Measurements from ENCODE around the gene IMMP2L.

Gene IMMP2L

DNA sequence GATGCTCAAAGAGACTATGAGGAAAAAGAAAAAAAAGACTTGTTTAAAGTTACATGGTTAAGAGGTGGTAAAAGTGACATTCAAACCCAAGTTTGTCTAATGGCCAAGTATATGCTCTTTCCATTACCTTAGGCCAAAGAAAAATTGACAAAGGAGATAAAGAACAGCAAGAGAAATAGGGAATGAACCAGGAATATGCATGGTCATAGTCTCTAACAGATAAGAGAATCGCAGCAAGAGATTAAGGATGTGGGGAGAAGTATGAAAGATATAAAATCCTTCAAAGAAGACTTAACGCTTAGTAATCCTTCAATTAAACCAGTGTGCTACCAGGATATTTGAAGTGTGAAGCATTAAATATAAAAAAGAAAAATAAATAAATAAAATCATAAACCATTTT is 494.6 kb downstream of the IMMP2L start:
- Histone ChIP-seq H3K9me3 (ENCODE audit: control insufficient read depth in 1 of 2, low read length in 2 of 2) (no peaks in the 10 kb centered on the region), H3K27me3 (ENCODE audit: low read depth, low read length) (no peaks in the 10 kb centered on the region), H3K4me1 (ENCODE audit: control insufficient read depth in 1 of 2, insufficient read depth in 2 of 2, low read length in 2 of 2) (no peaks in the 10 kb centered on the region), H3K36me3 (ENCODE audit: control insufficient read depth in 1 of 2, insufficient read depth in 2 of 2, low read length in 2 of 2) (no peaks in the 10 kb centered on the region), H3K4me3 (ENCODE audit: low read depth in 1 of 2, low read length in 2 of 2) (no peak overlapping the region), H3K27ac (ENCODE audit: low read length) (no peak overlapping the region)

DNA sequence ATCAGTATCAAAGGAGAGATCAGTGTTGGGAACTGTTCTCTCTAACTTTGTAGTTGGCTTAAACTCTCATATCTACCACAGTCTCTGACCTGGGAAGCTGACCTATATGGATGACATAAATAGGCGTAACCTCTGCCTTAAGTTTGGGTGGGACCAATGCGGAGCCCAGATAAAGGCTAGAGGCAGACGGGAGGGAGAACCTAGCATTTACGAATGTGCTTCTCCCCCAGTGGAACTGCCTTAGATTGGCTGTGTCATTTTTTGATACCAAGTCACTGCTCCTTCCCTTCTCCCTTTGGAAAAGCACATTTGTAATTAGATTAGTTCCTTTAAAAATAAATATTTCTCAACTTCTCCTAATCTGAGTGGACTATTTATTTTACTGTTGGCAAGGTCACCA is 495.0 kb downstream of the IMMP2L start:
- Histone ChIP-seq H3K9me3 (ENCODE audit: control insufficient read depth in 1 of 2, low read length in 2 of 2) (no peaks in the 10 kb centered on the region), H3K36me3 (ENCODE audit: control insufficient read depth in 1 of 2, insufficient read depth in 2 of 2, low read length in 2 of 2) (no peaks in the 10 kb centered on the region), H3K27me3 (ENCODE audit: low read depth, low read length) (no peaks in the 10 kb centered on the region), H3K27ac (ENCODE audit: low read length) (no peak overlapping the region), H3K4me3 (ENCODE audit: low read depth in 1 of 2, low read length in 2 of 2) (no peak overlapping the region), H3K4me1 (ENCODE audit: control insufficient read depth in 1 of 2, insufficient read depth in 2 of 2, low read length in 2 of 2) (no peaks in the 10 kb centered on the region)

DNA sequence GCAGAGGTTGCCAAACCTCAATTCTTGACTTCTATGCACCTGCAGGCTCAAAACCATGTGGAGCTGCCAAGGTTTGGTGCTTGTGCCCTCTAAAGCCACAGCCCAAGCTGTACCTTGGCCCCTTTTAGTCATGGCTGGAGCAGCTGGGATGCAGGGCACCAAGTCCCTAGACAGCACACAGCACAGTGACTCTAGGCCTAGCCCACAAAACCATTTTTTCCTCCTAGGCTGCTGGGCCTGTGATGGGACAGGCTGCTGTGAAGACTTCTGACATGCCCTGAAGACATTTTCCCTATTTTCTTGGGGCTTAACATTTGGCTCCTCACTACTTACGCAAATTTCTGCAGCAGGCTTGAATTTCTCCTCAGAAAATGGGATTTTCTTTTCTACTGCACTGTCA is 499.1 kb downstream of the IMMP2L start:
- Histone ChIP-seq H3K27me3 (ENCODE audit: low read depth, low read length) (no peaks in the 10 kb centered on the region), H3K4me3 (ENCODE audit: low read depth in 1 of 2, low read length in 2 of 2) (no peak overlapping the region), H3K27ac (ENCODE audit: low read length) (no peak overlapping the region), H3K9me3 (ENCODE audit: control insufficient read depth in 1 of 2, low read length in 2 of 2) (no peaks in the 10 kb centered on the region), H3K36me3 (ENCODE audit: control insufficient read depth in 1 of 2, insufficient read depth in 2 of 2, low read length in 2 of 2) (no peaks in the 10 kb centered on the region), H3K4me1 (ENCODE audit: control insufficient read depth in 1 of 2, insufficient read depth in 2 of 2, low read length in 2 of 2) (no peaks in the 10 kb centered on the region)

DNA sequence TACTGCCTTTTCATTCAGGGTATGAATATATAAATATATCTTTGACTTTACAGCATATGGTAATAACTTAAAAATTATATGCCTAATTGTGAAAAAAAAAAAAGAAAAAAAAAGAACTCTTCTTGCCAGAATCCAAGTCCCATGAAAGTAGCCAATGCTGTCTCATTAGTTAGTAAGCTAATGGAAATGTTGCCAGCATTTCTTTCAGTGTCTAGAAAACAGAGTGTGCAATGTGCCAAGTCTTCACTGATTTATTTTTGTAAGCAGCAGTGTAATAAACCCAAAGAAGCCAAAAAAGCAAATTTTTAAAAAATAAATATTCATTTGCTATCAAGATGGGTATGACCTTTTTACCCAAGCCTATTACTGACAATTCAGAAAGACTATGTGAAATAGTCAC is 502.5 kb downstream of the IMMP2L start:
- Histone ChIP-seq H3K9me3 (ENCODE audit: control insufficient read depth in 1 of 2, low read length in 2 of 2) (no peaks in the 10 kb centered on the region), H3K36me3 (ENCODE audit: control insufficient read depth in 1 of 2, insufficient read depth in 2 of 2, low read length in 2 of 2) (no peaks in the 10 kb centered on the region), H3K27ac (ENCODE audit: low read length) (no peak overlapping the region), H3K4me3 (ENCODE audit: low read depth in 1 of 2, low read length in 2 of 2) (no peak overlapping the region), H3K27me3 (ENCODE audit: low read depth, low read length) (no peaks in the 10 kb centered on the region), H3K4me1 (ENCODE audit: control insufficient read depth in 1 of 2, insufficient read depth in 2 of 2, low read length in 2 of 2) (no peaks in the 10 kb centered on the region)

GRCh38 chr7:111057066-111057465 is 505.2 kb downstream of the IMMP2L start:
- Histone ChIP-seq H3K4me3 (ENCODE audit: low read depth in 1 of 2, low read length in 2 of 2) (no peak overlapping the region), H3K27me3 (ENCODE audit: low read depth, low read length) (no peaks in the 10 kb centered on the region), H3K36me3 (ENCODE audit: control insufficient read depth in 1 of 2, insufficient read depth in 2 of 2, low read length in 2 of 2) (no peaks in the 10 kb centered on the region), H3K9me3 (ENCODE audit: control insufficient read depth in 1 of 2, low read length in 2 of 2) (no peaks in the 10 kb centered on the region), H3K27ac (ENCODE audit: low read length) (no peak overlapping the region), H3K4me1 (ENCODE audit: control insufficient read depth in 1 of 2, insufficient read depth in 2 of 2, low read length in 2 of 2) (no peaks in the 10 kb centered on the region)

DNA sequence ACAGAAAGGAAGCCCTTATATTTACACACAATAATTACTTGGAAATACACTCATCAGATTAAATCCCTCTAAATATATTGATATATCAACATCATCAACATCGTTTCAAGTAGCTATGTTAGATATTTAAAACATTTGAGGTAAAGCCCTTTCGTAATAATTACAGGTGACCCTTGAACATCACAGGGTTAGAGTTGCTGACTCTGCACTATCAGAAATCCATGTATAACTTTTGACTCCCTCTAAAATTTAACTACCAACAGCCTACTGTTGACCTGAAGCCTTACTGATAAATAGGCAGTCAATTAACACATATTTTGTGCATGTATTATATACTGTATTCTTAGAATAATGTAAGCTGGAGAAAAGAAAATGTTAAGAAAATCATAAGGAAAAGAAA is 505.9 kb downstream of the IMMP2L start:
- H3K4me1 ChIP-seq (ENCODE audit: control insufficient read depth in 1 of 2, insufficient read depth in 2 of 2, low read length in 2 of 2): no peaks in the 10 kb centered on the region
- no peaks in the 10 kb centered on the region for H3K27me3 ChIP-seq (ENCODE audit: low read depth, low read length)
- no peaks in the 10 kb centered on the region for H3K36me3 ChIP-seq (ENCODE audit: control insufficient read depth in 1 of 2, insufficient read depth in 2 of 2, low read length in 2 of 2)
- no peak overlapping the region for H3K27ac ChIP-seq (ENCODE audit: low read length)
- H3K4me3 ChIP-seq (ENCODE audit: low read depth in 1 of 2, low read length in 2 of 2): no peak overlapping the region
- no peaks in the 10 kb centered on the region for H3K9me3 ChIP-seq (ENCODE audit: control insufficient read depth in 1 of 2, low read length in 2 of 2)

DNA sequence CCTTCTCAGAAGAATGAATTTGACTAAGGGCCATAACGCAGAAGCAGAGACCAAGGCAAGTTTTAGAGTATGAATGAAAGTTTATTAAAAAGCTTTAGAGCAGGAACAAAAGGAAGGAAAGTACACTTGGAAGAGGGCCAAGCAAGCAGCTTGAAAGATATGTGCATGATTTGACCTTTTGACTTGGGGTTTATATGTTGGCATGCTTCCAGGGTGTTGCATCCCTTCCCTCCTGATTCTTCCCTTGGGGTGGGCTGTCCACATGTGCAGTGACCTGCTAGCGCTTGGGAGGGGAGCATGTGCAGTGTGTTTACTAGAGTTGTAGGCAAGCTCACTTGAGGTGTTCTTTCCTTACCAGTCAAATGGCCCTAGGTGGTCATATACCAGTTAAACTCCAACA is 509.3 kb downstream of the IMMP2L start:
- no peaks in the 10 kb centered on the region for H3K36me3 ChIP-seq (ENCODE audit: control insufficient read depth in 1 of 2, insufficient read depth in 2 of 2, low read length in 2 of 2)
- no peaks in the 10 kb centered on the region for H3K4me1 ChIP-seq (ENCODE audit: control insufficient read depth in 1 of 2, insufficient read depth in 2 of 2, low read length in 2 of 2)
- H3K27me3 ChIP-seq (ENCODE audit: low read depth, low read length): no peaks in the 10 kb centered on the region
- no peaks in the 10 kb centered on the region for H3K9me3 ChIP-seq (ENCODE audit: control insufficient read depth in 1 of 2, low read length in 2 of 2)
- H3K4me3 ChIP-seq (ENCODE audit: low read depth in 1 of 2, low read length in 2 of 2): no peak overlapping the region
- no peak overlapping the region for H3K27ac ChIP-seq (ENCODE audit: low read length)

DNA sequence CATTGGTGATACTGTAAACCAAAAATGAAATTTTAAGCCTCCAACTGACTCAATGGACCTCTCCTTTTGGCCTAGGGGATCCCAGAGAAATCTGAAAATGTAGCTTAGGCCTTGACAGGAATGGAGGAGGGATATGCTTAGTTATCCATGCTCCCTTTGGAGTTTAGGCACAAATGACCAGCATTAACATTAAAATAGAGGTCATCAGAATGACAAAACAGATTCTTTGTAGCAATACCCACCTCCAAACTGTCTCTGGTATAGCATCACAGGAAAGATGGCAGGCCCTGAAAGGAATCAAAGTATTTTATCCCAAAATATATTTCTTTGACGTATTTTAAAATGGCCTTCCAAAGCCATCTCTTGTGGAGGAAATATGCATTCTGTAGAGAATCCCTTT is 510.5 kb downstream of the IMMP2L start:
- no peaks in the 10 kb centered on the region for H3K4me1 ChIP-seq (ENCODE audit: control insufficient read depth in 1 of 2, insufficient read depth in 2 of 2, low read length in 2 of 2)

GRCh38 chr7:111050875-111051416 is 511.3 kb downstream of the IMMP2L start:
- no peak overlapping the region for H3K27ac ChIP-seq (ENCODE audit: low read length)
- no peaks in the 10 kb centered on the region for H3K27me3 ChIP-seq (ENCODE audit: low read depth, low read length)

More for the DNA sequence above, 510.5 kb downstream of the IMMP2L start:
- Histone ChIP-seq H3K4me3 (ENCODE audit: low read depth in 1 of 2, low read length in 2 of 2) (no peak overlapping the region), H3K9me3 (ENCODE audit: control insufficient read depth in 1 of 2, low read length in 2 of 2) (no peaks in the 10 kb centered on the region), H3K27me3 (ENCODE audit: low read depth, low read length) (no peaks in the 10 kb centered on the region), H3K27ac (ENCODE audit: low read length) (no peak overlapping the region), H3K36me3 (ENCODE audit: control insufficient read depth in 1 of 2, insufficient read depth in 2 of 2, low read length in 2 of 2) (no peaks in the 10 kb centered on the region)

GRCh38 chr7:111049971-111050680 is 512.2 kb downstream of the IMMP2L start:
- Histone ChIP-seq H3K27me3 (ENCODE audit: low read depth, low read length) (no peaks in the 10 kb centered on the region), H3K4me3 (ENCODE audit: low read depth in 1 of 2, low read length in 2 of 2) (no peak overlapping the region), H3K36me3 (ENCODE audit: control insufficient read depth in 1 of 2, insufficient read depth in 2 of 2, low read length in 2 of 2) (no peaks in the 10 kb centered on the region), H3K4me1 (ENCODE audit: control insufficient read depth in 1 of 2, insufficient read depth in 2 of 2, low read length in 2 of 2) (no peaks in the 10 kb centered on the region), H3K27ac (ENCODE audit: low read length) (no peak overlapping the region), H3K9me3 (ENCODE audit: control insufficient read depth in 1 of 2, low read length in 2 of 2) (no peaks in the 10 kb centered on the region)

More at GRCh38 chr7:111050875-111051416, 511.3 kb downstream of the IMMP2L start:
- Histone ChIP-seq H3K9me3 (ENCODE audit: control insufficient read depth in 1 of 2, low read length in 2 of 2) (no peaks in the 10 kb centered on the region), H3K36me3 (ENCODE audit: control insufficient read depth in 1 of 2, insufficient read depth in 2 of 2, low read length in 2 of 2) (no peaks in the 10 kb centered on the region), H3K4me3 (ENCODE audit: low read depth in 1 of 2, low read length in 2 of 2) (no peak overlapping the region), H3K4me1 (ENCODE audit: control insufficient read depth in 1 of 2, insufficient read depth in 2 of 2, low read length in 2 of 2) (no peaks in the 10 kb centered on the region)

GRCh38 chr7:111047595-111047994 is 514.7 kb downstream of the IMMP2L start:
- Histone ChIP-seq H3K4me1 (ENCODE audit: control insufficient read depth in 1 of 2, insufficient read depth in 2 of 2, low read length in 2 of 2) (no peaks in the 10 kb centered on the region), H3K4me3 (ENCODE audit: low read depth in 1 of 2, low read length in 2 of 2) (no peak overlapping the region), H3K36me3 (ENCODE audit: control insufficient read depth in 1 of 2, insufficient read depth in 2 of 2, low read length in 2 of 2) (no peaks in the 10 kb centered on the region), H3K27ac (ENCODE audit: low read length) (no peak overlapping the region), H3K27me3 (ENCODE audit: low read depth, low read length) (no peaks in the 10 kb centered on the region), H3K9me3 (ENCODE audit: control insufficient read depth in 1 of 2, low read length in 2 of 2) (no peaks in the 10 kb centered on the region)

GRCh38 chr7:111045449-111045848 is 516.8 kb downstream of the IMMP2L start:
- Histone ChIP-seq H3K4me1 (ENCODE audit: control insufficient read depth in 1 of 2, insufficient read depth in 2 of 2, low read length in 2 of 2) (no peaks in the 10 kb centered on the region), H3K36me3 (ENCODE audit: control insufficient read depth in 1 of 2, insufficient read depth in 2 of 2, low read length in 2 of 2) (no peaks in the 10 kb centered on the region), H3K27me3 (ENCODE audit: low read depth, low read length) (no peaks in the 10 kb centered on the region), H3K27ac (ENCODE audit: low read length) (no peak overlapping the region), H3K4me3 (ENCODE audit: low read depth in 1 of 2, low read length in 2 of 2) (no peak overlapping the region), H3K9me3 (ENCODE audit: control insufficient read depth in 1 of 2, low read length in 2 of 2) (no peaks in the 10 kb centered on the region)

Data from muscle layer of duodenum (tissue), 2 donors.